ENCODE measurements around the gene NDUFV2.
"Not testable (repeated sequence)": the region's sequence is repeated elsewhere in the genome, so short reads cannot be mapped to it uniquely, and the experiment has no call there.

The NDUFV2 gene

DNA sequence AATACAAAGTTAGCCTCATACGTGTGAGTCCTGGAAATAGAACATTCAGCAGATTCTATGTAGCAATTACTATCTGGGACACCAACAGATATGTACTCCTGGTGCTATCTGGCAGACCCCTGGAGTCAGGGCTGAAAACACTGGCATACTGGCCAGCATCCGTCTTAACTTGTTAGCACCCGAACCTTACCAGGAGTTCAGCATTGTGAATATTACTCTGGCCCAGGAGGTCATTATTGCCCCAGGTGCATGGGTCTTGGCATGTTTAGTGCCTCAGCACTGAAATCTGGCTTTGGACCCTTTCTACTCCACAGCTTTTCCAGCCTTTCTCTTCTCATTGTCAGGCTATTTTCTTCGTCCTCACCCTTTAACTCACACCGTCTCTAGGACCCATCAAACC is 11.9 kb upstream of the NDUFV2 start:
- no peak for DNase-seq (ENCODE audit: low read depth in 2 of 2)

DNA sequence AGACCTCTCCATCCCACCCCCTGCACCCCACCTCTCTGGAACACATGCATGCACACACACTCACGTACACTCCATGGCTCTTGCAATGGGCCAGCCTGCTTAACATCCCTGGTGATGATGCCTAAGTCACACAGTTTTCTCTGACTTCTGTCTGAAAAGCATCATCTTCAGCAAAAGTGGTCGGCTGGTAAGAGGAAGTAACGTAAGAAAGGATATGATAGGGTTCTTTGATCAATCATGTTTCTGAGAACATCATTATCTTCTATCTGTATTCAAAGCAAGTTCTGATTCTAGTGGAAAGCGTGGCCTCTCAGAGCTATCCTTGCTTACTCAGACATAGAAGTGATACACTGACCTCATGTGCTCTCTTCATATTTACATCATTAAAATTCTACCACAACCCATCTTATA is 11.4 kb upstream of the NDUFV2 start:
- DNase-seq (ENCODE audit: low read depth in 2 of 2), result no peak

DNA sequence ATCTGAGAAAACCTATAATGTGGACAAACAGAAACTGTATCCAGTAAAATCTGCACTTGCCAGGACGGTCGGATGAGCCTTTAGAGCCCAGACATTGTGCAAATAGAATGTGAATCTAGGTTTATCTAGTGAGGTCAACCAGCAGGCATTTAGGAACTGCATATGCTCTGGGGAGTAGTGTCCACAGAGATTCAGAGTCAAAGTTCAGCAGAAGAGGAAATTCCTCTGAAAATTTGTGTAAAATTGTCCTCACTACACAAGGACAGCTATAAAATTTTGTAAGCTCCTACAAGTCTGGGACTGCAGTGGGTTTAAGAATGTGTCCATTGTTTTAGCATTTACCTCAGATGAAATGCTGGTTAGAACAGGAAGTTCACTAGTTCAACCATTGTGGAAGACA is 9.8 kb upstream of the NDUFV2 start:
- no peak for DNase-seq (ENCODE audit: low read depth in 2 of 2)

DNA sequence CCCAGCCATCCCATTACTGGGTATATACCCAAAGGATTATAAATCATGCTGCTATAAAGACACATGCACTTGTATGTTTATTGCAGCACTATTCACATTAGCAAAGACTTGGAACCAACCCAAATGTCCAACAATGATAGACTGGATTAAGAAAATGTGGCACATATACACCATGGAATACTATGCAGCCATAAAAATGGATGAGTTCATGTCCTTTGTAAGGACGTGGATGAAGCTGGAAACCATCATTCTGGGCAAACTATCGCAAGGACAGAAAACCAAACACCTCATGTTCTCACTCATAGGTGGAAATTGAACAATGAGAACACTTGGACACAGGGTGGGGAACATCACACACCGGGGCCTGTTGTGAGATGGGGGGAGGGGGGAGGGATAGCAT is 9.4 kb upstream of the NDUFV2 start:
- DNase-seq (ENCODE audit: low read depth in 2 of 2), result not testable (repeated sequence)

DNA sequence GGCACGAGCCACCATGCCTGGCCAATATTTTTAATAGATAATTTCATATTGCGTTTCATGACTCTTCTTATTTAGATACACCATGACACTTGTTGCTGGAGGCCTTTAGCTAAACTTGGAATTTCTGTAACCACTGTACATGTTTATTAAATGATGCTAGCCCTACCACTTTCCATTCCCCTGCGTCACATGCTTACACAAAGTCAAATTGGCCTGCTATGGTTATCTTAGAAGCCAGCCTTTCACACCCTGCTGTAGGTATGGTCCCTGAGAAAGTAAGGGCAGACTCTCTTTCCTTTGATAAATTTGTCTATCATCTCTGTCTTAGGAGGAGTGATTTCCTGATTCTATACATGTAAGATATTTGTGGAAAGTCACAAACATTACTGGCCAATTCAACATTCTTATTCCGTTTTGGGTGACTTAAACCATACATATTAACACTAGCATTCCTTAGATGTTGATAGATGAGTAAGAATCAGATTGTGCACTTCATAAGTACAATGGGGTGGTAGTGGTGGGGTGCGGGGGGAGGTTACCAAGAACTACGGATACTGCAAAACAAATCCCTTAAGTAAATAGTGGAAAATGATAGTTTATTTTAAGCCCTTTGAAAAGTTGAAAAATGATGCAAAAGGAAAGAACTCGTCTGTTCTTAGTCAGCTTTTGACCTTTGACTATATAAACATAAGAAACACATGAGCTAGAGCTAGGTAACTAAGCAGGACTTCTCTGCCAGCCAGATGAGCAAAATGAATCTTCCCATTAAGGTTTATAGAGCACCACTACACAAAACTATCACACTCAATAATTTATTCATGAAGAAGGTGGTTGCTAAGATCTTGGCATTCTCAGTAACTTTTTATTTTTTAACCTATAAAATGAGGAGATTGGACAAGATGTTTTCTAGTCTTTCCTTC is 7.9 kb upstream of the NDUFV2 start:
- DNase-seq (ENCODE audit: low read depth in 2 of 2), result no peak

DNA sequence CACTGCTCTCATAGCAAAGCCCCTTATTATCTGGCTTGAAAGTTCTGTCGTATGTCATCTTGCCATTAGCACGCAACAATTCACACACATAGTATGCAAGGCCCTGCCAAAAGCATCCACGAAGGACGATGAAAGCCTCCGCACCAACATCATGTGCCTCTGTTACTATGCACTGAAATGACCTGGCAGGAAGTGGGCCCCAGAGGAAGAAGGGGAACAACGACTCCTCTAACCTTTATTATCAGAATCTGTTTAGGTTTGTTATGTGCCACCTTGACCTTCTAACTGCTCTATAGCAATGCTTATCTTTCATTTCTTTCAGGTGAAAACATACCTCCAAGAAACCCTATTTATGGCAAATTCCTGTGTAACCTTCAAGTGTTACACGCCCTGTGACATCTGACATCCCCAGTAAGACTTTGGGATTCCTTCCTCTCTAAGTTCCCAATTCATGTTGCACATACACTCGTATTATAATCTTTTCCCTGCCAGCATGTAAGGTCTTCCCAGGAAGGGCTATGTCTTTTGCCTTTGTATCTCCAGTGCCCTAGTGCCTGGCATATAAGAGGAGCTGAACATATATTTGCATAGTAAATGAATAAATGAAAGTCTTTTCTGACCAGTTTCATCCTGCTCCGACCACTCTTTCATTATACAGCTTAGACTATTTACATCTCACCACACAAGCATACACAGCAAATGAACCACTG is 7.0 kb upstream of the NDUFV2 start:
- DNase-seq (ENCODE audit: low read depth in 2 of 2), result no peak

DNA sequence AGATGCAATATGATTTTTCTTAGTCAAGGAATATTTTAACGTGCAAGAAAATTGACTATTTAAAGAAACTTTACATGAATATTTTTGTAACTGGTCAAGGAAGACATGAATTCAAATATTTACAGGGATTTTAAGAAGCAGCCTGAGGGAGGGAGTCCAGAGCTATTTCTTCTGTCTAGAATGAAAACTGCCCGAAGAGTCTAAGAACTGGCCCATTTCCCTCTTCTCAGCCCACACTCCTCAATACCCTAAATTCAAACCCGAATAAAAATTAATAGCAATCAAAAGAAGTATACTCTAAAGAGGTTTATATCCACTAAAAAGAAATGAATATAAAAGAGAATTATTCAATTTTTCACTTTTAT is 6.5 kb upstream of the NDUFV2 start:
- no peak for DNase-seq (ENCODE audit: low read depth in 2 of 2)

DNA sequence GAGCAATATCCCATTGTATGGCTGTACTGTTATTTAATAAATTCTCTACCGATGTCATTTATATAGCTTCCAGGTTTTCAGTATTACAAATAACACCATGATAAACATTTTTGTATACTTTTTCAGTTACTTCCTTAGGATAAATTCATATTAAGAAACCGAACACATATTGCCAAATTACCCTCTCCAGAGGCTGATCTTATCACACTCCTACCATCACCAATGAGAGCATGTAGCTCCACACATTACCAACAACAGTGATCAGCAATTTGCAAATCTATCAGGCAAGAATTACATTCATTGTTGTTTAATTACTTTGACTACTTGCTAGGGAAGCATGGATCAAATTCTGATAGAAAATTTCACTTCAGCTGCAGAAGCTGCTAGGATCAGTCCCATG is 5.8 kb upstream of the NDUFV2 start:
- DNase-seq (ENCODE audit: low read depth in 2 of 2), result no peak

DNA sequence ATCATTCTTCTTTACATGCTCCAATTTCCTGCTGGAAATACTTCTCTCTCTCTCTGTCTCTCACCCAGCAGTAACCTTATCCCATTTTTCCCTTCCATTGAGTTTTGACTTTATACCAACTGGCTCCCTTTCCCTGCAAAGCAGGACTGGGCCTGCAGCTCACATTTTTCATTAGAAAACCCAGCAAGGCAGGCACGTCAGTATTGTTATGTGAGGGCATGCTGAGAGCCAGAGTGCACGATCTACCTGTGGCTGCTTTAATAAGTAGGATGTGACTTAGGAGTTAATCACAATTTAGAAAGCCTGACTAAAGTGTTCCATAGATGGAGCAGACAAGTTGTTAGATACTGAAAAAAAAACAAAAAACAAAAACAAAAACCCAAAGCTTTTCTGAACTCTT is 5.2 kb upstream of the NDUFV2 start:
- DNase-seq (ENCODE audit: low read depth in 2 of 2), result no peak

DNA sequence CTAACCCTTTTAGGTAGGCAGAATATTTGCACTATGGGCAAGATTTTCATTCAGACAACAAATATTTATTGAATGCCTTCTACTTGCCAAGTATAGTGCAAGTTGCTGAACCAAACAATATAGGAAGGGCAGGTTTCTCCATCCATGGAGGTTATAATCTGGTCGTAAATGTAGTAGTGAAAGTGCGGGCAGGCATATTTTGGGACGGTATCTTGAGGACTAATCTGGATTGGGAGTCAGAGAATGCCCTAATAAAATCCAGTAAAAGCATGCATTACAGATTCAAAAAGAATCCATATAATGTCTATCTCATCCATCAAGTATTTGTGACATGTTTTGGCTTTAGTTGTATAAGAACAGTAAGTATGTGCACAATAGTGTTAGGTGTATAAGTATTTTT is 1.7 kb upstream of the NDUFV2 start:
- DNase-seq (ENCODE audit: low read depth in 2 of 2), result no peak

DNA sequence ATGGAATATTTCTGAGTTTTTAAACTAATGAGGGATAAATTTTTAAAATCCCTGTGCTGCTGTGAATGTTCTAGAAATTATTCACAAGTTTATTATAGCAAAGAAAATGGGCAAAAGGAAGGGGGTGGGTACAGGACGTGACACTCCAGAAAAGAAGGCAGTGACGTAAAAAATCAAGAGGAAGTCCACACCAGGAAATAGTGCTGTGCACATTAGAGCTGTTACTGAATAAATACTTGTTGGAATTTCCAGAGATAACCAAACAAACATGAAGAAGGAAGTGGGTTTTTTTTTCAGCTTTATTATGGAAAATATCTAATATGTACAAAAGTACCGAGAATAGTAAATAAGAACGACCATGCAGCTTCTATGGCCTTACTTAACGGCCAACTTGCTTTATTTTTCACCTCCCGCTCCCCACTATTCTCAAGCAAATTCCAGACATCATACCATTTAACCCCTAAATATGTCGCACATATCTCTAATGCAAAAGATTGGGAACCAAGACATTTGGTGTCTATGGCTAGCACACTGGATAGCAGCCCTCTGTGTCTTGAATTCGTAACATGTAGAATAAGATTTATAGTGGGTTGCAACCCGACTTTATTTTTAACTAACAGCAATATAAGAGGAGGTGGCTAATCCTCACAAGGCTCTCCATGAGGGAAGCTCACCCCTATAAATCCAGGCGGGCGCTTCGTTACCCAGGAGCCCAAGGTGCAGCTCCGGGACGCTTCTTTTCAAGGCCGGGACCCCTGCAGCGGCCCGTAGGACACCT is 580 bp upstream of the NDUFV2 start:
- DNase-seq (ENCODE audit: low read depth in 2 of 2), result no peak

DNA sequence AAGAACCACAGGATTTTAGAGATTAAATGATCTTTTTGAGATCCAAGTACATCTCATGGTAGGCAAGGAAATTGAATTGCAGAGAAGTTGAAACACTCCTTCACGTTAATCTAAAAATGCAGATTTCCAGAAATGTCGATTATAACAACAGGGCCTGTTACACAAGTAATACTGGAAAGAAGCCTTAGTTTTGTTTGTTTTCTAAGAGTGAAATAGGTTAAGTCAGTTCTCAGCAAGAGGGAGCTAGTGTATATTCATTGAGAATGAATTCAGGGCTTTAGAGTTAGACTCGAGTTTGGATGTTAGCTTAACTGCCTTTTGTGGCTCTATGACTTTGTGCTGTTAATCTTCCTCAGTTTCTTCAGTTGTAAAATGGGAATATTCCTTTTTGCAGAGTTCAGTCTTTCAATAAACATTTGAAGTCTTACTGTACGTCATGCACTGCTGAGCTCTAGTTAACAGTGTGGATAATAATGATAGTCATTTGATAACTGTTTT is 926 bp downstream of the NDUFV2 start:
- no peak for DNase-seq (ENCODE audit: low read depth in 2 of 2)

DNA sequence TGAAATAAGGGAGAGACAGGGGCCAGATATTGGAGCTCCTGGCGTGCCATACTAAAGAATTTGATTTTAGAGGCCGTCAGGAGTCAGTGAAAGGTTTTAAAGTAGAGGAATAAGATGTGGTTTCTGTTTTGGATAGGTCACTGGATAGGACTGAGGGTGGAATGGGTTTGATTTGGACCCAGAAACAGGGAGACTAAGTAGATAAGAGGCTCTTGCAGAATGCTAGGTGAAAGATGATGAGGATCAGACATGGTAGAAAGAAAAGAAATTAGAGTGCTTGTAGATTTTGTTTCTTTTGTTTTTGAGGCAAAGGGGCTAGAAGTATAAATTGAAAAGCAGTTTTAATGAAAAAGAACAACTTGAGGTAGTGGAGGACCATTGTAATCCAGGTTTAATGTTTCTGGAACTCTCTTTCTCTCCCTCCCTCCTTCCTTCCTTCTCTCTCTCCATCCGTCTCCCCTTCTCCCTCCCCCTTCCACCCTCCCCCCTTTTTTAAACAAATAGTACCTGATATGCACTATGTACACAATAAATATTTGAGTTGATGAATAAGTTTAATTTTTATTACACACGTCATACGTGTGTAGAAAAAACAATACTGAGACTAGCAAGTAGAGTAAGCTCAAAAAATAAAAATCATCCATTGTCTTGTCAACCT is 1.9 kb downstream of the NDUFV2 start:
- DNase-seq (ENCODE audit: low read depth in 2 of 2), result no peak

DNA sequence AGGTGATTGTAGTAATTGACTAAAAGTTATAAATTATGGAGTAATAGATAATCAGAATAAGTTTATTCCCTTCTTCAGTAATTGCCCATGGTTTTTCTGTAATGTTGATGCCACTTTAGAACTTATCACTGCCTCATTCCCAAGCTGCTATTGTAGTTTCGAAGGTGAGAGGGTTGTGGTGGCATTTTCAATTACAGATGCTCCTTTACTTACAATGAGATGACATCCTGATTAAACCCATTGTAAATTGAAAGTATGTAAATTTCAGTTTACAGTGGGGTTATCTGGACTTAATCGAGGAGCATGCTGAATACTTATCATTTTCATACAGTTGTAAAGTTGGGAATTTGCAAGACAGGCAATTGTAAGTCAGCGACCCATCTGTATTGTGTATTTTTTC is 2.9 kb downstream of the NDUFV2 start:
- DNase-seq (ENCODE audit: low read depth in 2 of 2), result no peak

DNA sequence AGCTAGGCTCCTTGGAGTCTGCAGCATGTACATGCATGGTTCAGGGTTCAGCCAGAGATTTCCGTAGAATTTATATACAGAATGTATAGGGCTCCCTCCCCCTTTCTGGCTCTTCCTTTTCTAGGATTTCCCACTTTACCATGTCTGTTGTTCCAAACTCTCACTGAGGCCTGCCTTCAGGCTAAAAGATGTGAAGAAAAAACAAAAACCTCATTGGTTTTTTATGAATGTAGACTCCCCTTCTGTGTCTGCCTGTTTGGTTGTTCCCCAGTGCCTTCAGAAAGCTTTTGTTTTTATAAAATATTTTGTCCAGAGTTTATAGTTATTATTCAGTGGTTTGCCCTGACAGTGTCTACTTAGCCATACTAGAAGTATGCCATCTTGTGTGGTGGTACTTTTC is 3.6 kb downstream of the NDUFV2 start:
- DNase-seq (ENCODE audit: low read depth in 2 of 2), result no peak

DNA sequence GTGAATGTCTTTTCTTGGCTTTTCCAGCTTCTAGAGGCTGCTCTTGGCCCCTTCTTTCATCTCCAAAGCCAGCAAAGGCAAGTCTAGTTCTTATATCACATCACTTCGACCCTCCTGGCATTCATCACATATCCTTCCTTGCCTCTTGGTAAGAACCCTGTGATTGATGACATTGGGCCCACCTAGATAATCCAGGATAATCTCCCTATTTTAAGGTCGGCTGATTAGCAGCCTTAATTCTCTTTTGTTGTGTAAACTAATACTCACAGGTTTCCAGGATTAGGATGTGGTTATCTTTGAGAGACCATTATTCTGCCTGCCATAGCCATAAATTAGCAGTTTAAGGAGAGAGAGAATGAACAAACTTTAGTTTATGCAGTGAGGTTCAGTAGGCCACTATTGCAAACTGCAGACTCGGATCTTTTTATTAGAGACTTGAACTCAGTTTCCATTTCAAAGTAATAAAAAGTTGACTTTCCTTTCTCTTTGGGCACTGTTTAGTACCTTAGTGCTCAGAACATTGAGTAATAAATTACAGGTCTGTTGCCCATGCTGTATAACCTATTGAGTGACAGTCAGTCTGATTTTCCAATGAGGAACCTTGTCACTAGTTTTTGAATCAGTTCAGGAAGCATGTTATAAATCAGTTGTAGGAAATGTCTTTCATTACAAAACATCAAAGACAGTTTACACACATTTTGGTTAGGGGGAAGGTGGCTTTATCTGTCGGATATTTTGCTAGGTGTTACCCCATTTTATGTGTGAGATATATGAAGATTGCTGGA is 4.5 kb downstream of the NDUFV2 start:
- no peak for DNase-seq (ENCODE audit: low read depth in 2 of 2)

DNA sequence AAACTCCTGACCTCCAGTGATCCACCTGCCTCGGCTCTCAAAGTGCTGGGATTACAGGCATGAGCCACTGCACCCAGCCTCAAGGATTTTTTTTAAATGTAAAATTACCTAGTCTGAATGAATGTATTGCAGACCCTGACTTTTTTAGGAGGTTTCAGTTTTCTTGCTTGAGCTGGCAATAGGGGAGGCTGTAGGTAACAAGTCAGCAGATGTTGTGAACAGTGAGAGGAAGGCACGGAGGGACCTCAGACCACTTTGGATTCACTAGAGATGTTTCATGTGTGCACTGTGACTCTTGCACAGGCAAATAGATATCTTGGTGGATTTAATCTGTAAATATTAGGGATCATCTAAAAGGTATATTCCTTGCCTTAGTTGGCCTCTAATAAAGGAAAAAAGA is 6.4 kb downstream of the NDUFV2 start:
- DNase-seq (ENCODE audit: low read depth in 2 of 2), result no peak

DNA sequence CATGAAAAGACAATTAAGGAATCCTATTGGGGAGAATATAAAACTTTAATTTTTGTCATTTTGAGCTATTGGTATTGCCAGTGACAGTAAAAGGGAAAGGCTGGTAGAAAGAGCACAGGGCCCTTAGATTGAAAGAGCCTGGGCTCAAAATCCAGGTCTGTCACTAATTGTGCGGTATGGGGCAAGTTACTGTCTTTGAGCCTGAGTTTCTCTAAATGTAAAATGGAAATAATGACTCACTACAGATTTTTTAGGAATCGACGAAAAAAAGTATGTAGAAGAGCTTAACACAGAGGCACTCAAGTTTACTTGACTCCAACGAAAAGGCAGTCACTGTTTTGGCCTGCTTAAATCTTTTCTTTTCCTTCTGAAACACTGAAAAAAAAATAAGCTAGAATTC is 7.0 kb downstream of the NDUFV2 start:
- no peak for DNase-seq (ENCODE audit: low read depth in 2 of 2)

DNA sequence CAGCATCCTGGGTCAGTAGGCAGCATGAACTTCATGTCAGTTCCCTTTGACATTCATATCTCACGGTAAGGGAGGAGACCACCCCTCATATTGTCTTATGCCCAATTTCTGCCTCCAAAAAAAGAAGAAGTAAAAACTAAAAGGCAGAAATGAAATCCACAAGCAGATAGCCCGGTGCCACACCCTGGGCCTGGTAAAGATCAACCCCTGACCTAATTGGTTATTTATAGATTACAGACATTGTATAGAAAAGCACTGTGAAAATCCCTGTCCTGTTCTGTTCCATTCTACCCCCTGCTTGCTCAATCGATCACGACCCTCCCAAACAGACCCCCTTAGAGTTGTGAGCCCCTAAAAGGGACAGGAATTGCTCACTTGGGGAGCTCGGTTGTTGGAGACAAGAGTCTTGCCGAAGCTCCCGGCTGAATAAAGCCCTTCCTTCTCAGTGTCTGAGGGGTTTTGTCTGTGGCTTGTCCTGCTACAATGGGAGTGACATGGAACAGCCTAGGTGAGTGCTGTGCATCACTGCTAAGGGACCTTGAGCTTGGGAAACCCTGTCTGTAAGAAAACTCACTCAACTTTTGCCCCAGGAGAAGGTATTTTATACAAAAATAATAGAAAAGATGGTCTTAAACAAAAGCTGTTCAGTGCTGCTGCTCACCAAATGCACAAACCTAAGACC is 11.1 kb downstream of the NDUFV2 start:
- DNase-seq (ENCODE audit: low read depth in 2 of 2), result no peak

DNA sequence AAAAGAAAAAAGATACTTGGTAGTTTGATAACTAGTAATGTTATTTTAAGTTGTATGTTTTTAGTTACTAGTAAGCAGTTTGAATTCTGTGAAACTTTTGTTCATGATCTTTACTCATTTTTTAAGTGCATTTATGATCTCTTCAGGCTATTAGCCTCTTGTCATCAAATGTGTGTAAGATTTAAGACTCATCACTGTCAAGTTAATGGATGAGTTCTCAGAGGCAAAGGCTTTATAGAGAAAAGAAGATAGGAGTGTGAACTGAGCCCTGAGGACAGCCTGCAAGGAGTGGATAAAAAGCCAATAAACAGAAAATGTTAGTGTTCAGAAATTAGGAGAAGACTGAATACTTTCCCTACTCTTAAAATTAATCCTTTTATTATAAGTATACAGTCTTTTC is 13.5 kb downstream of the NDUFV2 start:
- no peak for DNase-seq (ENCODE audit: low read depth in 2 of 2)

Measured in stimulated activated CD4-positive, alpha-beta T cell treated with anti-CD3 and anti-CD28 coated beads, Interleukin-1b, Interleukin-23, amount 100 ng/mL, for 1 hour (primary cell).